Esophagus squamous epithelium (tissue), 5 donors: ENCODE measurements around the gene GLP2R. TPM values are rescaled to one million over a fixed set of nuclear protein-coding genes. Genes with fewer than 3 reads are reported as not detected.

Experiments used
- DNase-seq: peaks from one replicate; lab custom pipeline; 2025; lab: John Stamatoyannopoulos, UW
- H3K27ac ChIP-seq, 4 donors: fragments of 200-600 bp; sonication (generic); one replicate each; pipeline ENCODE4 v1.5.1; 2016 to 2019; ENCODE audit warnings: mild to moderate bottlenecking in 1 of 4
- H3K27me3 ChIP-seq, 4 donors: fragments of 200-600 bp; sonication (generic); 1 replicate in 3 of 4; 2 replicates in 1 of 4; pipeline versions ENCODE4 v1.5.1 to v1.6.0; 2017 to 2021; ENCODE audit warnings: antibody characterized with exemption in 1 of 4
- H3K36me3 ChIP-seq, 3 donors: fragments of 200-600 bp; sonication (generic); one replicate each; pipeline ENCODE4 v1.5.1; 2016 to 2019
- H3K4me1 ChIP-seq, 3 donors: fragments of 200-600 bp; sonication (generic); one replicate each; pipeline ENCODE4 v1.5.1; 2017 to 2019
- H3K4me3 ChIP-seq, 4 donors: fragments of 200-600 bp; sonication (generic); 1 replicate in 3 of 4; 2 replicates in 1 of 4; pipeline ENCODE4 v1.5.1; 2016 to 2019; ENCODE audit warnings: mild to moderate bottlenecking in 2 of 4, moderate library complexity in 1 of 4
- H3K9me3 ChIP-seq, 3 donors: fragments of 200-600 bp; sonication (generic); one replicate each; pipeline ENCODE4 v1.5.1; 2016 to 2019
- POLR2A ChIP-seq, 4 donors: fragments of 450-650 bp; IDR thresholded peaks; one replicate each; pipeline ENCODE4 v1.6.1; 2017; ENCODE audit warnings: antibody characterized with exemption in 4 of 4, mild to moderate bottlenecking in 4 of 4, moderate library complexity in 3 of 4
- WGBS, 2 donors: methylation state at CpG; one replicate each; pipeline ENCODE4 v1.1.5; 2018; 5-methylcytosine and 5-hydroxymethylcytosine counted together
- intact Hi-C: fragments of 100-400 bp; cut with DNase I; formaldehyde crosslinking; loops from one replicate; pipeline ENCODE4 v1.15.0; 2022
- total RNA-seq, 4 donors: library from RNA; depleted of rRNA; stranded (reverse); fragments of >200 nt; gene quantifications; one replicate each; pipeline ENCODE4 v1.1.0, GENCODE V29; 2016
- TF ChIP-seq, protein P1 (sequence below), 6 experiments: fragments of 450-650 bp in 4 of 6; fragments of 200-600 bp in 2 of 6; sonication (generic) in 2 of 6; IDR thresholded peaks; one replicate each; pipeline ENCODE4 v1.5.1; 2016 to 2019; ENCODE audit warnings: antibody characterized with exemption in 6 of 6, mild to moderate bottlenecking in 4 of 6, moderate library complexity in 4 of 6
- donor health status: DM: yes; HTN: yes; CAD: no.

Gene GLP2R
- total RNA-seq, 4 donors from 2014 or later = 0.21 to 0.95 (median 0.31) TPM; not detected in 1

DNA sequence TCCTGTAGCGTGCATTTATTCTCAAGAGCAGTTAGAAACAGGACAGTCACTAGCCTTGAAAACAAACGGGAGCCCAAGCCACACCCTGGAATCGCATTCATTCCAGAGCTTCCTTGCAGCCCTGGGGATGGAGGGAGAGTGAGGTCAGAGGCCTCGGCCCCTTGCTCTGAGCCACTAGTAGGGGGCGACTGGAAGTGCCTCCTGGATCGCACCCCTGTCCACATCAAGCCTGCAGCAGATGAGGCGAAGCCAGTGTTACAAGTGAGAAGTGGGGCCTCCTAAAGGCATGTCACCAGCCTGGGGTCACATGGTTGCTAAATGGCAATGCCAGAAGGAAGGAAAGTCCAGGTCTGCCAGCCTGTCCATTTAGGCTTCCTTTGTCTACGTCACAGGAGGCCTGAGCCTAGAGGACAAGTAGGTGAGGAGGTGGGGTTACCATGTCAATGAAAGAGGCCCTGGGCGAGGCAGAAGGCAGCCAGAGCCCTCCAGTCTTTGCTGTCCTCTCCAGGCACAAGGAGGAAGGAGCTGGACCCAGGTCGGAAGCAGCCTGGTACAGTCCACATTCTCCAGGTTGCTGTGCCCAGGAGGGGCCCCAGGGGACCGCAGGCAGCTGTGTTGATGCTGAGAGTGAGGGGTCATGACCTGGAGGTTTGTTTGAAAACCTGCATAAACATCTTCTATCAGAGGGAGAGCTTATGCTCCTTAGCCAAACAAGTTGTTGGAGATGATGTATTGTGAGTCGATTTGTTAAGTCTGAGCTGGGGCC is 82.3 kb downstream of the GLP2R start:
- Histone ChIP-seq H3K27ac (no peak overlapping the region), H3K9me3 (no peaks in the 10 kb centered on the region), H3K4me3 (no peak overlapping the region), H3K36me3 (no peaks in the 10 kb centered on the region), H3K27me3 (no peaks in the 10 kb centered on the region), H3K4me1 (peaks cover 0 to 6% (median 0%) of the 10 kb centered on the region in 3 donors)
- no peak for TF ChIP-seq POLR2A (IDR thresholded peaks at IDR 0.05)
- TF ChIP-seq, protein P1, sequence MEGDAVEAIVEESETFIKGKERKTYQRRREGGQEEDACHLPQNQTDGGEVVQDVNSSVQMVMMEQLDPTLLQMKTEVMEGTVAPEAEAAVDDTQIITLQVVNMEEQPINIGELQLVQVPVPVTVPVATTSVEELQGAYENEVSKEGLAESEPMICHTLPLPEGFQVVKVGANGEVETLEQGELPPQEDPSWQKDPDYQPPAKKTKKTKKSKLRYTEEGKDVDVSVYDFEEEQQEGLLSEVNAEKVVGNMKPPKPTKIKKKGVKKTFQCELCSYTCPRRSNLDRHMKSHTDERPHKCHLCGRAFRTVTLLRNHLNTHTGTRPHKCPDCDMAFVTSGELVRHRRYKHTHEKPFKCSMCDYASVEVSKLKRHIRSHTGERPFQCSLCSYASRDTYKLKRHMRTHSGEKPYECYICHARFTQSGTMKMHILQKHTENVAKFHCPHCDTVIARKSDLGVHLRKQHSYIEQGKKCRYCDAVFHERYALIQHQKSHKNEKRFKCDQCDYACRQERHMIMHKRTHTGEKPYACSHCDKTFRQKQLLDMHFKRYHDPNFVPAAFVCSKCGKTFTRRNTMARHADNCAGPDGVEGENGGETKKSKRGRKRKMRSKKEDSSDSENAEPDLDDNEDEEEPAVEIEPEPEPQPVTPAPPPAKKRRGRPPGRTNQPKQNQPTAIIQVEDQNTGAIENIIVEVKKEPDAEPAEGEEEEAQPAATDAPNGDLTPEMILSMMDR (IDR thresholded peaks at IDR 0.05) = no peak
- intact Hi-C loops = no loop called here
- DNase-seq = no peak
- 16 to 35% methylated on average over 5 to 12 of the region's 12 CpGs for WGBS, 2 donors

DNA sequence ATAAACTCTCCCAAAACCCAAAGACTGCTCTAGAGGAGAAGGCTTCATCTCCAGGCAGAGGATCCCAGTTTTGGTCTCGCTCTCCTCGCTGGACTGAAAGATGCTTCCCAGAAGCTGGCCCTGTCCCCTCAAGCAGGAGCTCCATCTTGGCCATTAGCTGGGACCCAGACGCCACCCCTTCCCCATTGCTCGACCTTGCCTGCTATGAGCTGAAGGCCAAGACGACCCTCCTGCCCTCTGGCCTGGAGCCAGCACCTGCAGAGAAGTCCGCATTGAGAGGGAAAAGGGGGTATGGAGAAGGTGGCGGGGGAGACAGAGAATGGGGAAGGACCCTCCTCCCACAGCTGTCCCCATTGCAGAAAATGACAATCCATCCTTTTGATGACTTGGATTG is 82.9 kb downstream of the GLP2R start:
- intact Hi-C loops = no loop called here
- H3K4me3 ChIP-seq = no peak overlapping the region
- no peak overlapping the region for H3K27ac ChIP-seq
- no peaks in the 10 kb centered on the region for H3K9me3 ChIP-seq
- 36 to 48% methylated on average over 5 to 7 of the region's 7 CpGs for WGBS, 2 donors
- TF ChIP-seq POLR2A (IDR thresholded peaks at IDR 0.05) = no peak
- TF ChIP-seq, protein P1 (IDR thresholded peaks at IDR 0.05) = no peak
- H3K4me1 ChIP-seq = peaks cover 0 to 6% (median 0%) of the 10 kb centered on the region in 3 donors
- DNase-seq = no peak
- no peaks in the 10 kb centered on the region for H3K27me3 ChIP-seq
- H3K36me3 ChIP-seq = no peaks in the 10 kb centered on the region

DNA sequence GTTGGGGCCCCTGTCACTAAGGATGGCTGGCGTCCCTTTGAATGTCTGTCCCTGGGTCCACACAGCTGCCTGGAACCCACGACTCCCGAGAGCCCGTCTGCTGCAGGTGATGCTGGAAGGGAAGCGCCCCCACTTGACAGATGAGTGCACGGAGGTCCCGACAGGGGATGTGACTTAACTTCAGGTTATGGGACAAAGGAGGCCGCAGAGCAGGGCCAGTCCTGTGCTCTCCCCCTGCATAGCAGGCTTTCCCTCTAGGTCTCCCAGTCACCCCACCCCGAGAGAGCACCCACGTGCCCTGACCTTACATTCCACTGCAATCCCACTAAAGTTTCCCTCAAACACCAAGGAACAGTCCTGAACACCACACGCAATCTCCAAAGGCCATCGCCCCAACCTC is 85.4 kb downstream of the GLP2R start:
- intact Hi-C loops = no loop called here
- TF ChIP-seq POLR2A (IDR thresholded peaks at IDR 0.05) = no peak
- TF ChIP-seq, protein P1 (IDR thresholded peaks at IDR 0.05) = no peak
- Histone ChIP-seq H3K4me3 (no peak overlapping the region), H3K9me3 (no peaks in the 10 kb centered on the region), H3K36me3 (peaks cover 0 to 12% (median 0%) of the 10 kb centered on the region in 3 donors), H3K27ac (no peak overlapping the region), H3K27me3 (no peaks in the 10 kb centered on the region), H3K4me1 (peaks cover 0 to 6% (median 0%) of the 10 kb centered on the region in 3 donors)
- no peak for DNase-seq
- 68 to 80% methylated on average over 6 to 7 of the region's 12 CpGs for WGBS, 2 donors

DNA sequence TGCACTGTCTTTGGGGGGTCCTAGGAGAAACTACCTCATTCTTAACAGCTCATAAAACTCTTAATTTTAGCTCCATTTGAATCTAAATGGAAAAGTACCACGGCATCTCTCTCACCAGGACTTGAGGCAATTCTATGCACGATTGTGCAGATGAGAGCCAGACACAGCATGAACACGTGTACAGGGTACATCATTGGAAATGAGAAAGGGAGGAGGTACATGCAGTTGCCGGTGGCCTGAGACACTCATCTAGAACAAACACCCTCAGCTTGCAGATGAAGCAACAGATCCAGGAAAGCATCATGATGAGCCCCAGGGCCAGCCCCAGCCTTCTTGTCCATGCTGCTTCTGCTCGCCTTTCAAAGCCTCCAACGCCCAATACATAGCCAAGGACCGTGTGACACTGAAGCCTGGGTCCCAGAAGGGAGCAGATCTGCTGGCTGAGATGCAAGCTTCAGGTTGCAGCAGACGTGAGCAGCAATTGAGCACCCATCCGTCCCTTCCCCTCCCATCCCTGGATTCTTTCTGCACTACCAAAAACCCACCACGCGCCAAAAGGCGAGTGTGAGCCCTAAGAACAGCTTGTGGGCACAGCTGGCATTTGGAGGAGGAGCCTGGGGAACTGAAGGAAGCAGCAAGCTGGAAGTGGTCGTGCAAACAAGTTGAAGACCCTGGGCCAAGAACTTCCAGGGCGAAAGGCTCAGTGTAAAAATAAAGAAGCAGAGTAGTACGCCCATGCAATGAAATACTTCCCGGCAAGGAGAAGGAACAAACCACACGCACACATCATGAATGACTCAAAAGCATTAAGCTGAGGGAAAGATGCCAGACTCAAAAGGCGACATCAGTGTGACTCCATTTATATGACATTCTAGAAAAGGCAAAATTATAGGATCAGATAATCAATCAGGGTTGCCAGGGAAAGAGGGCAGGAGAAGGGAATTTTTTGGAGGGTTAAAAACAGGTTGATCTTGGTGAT is 86.7 kb downstream of the GLP2R start:
- DNase-seq = no peak
- Histone ChIP-seq H3K4me1 (peaks cover 0 to 6% (median 0%) of the 10 kb centered on the region in 3 donors), H3K4me3 (no peak overlapping the region), H3K27me3 (no peaks in the 10 kb centered on the region), H3K27ac (no peak overlapping the region), H3K9me3 (no peaks in the 10 kb centered on the region), H3K36me3 (peaks cover 0 to 25% (median 6%) of the 10 kb centered on the region in 3 donors)
- no peak for TF ChIP-seq POLR2A (IDR thresholded peaks at IDR 0.05)
- TF ChIP-seq, protein P1 (IDR thresholded peaks at IDR 0.05) = no peak
- 66 to 74% methylated on average over 16 to 18 of the region's 18 CpGs for WGBS, 2 donors
- intact Hi-C loops = no loop called here
